Naive B cell (primary cell): ENCODE measurements around the gene NET1. TPM values are rescaled to one million over a fixed set of nuclear protein-coding genes. Genes with fewer than 3 reads are reported as not detected.

Source experiments
- ATAC-seq, 2 donors: fragments of 150-1000 bp; cut with Tn5 transposase; 2 replicates each; pipeline ENCODE4 v1.10.0; 2021; ENCODE audit warnings: low read depth in 2 of 2, mild to moderate bottlenecking in 2 of 2, moderate library complexity in 2 of 2
- DNase-seq: peaks from one replicate; pipeline ENCODE4 v3.0.0; 2022
- H3K27ac Mint-ChIP-seq, 6 donors: one replicate each; pipeline ENCODE4 v1.8.0; 2020 to 2022; ENCODE audit warnings: mild to moderate bottlenecking in 6 of 6, mixed read lengths in 6 of 6, moderate library complexity in 5 of 6, inconsistent platforms in 2 of 6
- H3K27me3 Mint-ChIP-seq, 3 donors: one replicate each; pipeline ENCODE4 v1.8.0; 2021 to 2022; ENCODE audit warnings: mixed read lengths in 3 of 3, mild to moderate bottlenecking in 1 of 3
- H3K36me3 Mint-ChIP-seq, 2 donors: one replicate each; pipeline ENCODE4 v1.8.0; 2020 to 2022; ENCODE audit warnings: mixed read lengths in 2 of 2, inconsistent platforms in 1 of 2, mild to moderate bottlenecking in 1 of 2
- H3K4me1 Mint-ChIP-seq, 3 donors: one replicate each; pipeline ENCODE4 v1.8.0; 2020 to 2022; ENCODE audit warnings: mixed read lengths in 3 of 3, inconsistent platforms in 1 of 3, mild to moderate bottlenecking in 1 of 3, moderate library complexity in 1 of 3
- H3K4me3 Mint-ChIP-seq, 8 donors: one replicate each; pipeline ENCODE4 v1.8.0; 2020 to 2022; ENCODE audit warnings: mild to moderate bottlenecking in 8 of 8, mixed read lengths in 8 of 8, moderate library complexity in 8 of 8, inconsistent platforms in 2 of 8
- H3K9me3 Mint-ChIP-seq, 7 donors: one replicate each; pipeline ENCODE4 v1.8.0; 2020 to 2022; ENCODE audit warnings: mixed read lengths in 7 of 7, mild to moderate bottlenecking in 5 of 7, inconsistent platforms in 2 of 7, moderate library complexity in 1 of 7
- polyA plus RNA-seq, 6 donors: library from polyadenylated mRNA; unstranded; fragments of 300-500 nt; fragmentation: Illumina TruSeq; gene quantifications; one replicate each; pipeline ENCODE4 v1.2.3, GENCODE V29; 2021; ENCODE audit warnings: low read depth in 6 of 6

NET1 gene
- polyA plus RNA-seq, 6 donors from 2014 or later = 3.7 to 6.0 (median 4.2) TPM; not detected in 1

DNA sequence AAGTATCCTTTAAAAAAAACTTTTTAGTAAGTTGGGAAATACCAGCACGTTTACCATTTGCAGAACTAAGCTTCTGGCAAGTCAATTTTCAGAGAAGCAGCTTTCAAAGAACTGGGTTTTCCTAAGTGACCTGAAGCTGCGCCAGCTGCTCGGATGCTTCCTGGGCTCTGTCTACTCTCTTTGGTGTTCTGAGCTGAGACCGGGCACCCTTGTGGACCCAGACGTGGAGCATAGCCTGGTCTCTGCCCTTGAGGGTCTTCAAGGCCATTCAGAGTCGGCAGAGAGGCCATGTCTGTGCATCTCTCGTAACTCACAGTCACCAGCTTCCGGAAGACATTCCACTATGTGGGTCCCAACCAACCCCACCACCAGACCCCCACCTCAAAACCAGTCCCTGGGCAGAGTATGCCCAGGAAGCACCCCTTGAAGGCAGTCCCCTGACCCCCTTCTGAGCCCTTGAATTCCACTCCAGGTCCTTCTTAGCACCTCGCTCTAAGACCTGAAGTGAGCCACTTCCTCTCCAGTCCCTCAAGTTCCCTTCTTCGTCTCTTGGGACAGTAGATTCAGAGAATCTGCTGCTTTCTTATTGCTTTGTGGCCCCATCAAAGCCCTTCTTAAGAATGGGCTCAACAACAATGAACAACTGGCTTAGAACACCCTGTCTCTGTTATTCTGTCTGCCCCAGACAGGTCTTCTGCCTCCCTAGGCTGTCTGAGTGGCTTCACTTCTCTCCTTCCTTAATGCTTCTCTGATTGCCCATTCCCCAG is 78.5 kb downstream of the NET1 start:
- peak overlapping the region in 3 of 6 donors; percentile 22 to 76 (median 26) for H3K27ac Mint-ChIP-seq
- peaks cover 0 to 11% (median 4%) of the 10 kb centered on the region in 7 donors for H3K9me3 Mint-ChIP-seq
- peak overlapping the region in 1 of 8 donors; percentile 67 for H3K4me3 Mint-ChIP-seq
- H3K36me3 Mint-ChIP-seq = peaks cover 3 to 8% of the 10 kb centered on the region in 2 donors
- peaks cover 7 to 12% (median 8%) of the 10 kb centered on the region in 3 donors for H3K4me1 Mint-ChIP-seq
- DNase-seq (no peak), ATAC-seq (peak in 1 of 2 donors; percentile 27)
- peaks cover 0 to 17% (median 11%) of the 10 kb centered on the region in 3 donors for H3K27me3 Mint-ChIP-seq

DNA sequence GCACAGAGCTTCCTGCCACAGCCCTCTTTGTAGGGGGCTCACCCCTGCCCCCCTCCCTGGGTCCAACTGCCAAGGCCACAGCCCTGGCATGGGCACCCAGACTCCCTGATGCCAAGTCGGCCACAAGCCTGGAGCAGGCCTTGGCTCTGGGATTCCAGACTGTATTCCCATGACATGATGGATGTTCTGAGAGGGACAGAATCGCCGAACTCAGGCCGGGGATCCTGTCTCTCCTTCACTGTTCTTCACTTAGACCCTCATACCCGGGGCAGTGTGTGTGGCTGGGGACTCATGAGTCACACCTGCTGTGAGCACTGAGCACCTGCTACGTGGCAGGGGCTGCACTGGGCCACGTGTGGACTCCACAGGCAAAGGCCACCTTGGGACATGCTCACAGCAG is 79.1 kb downstream of the NET1 start:
- Mint-ChIP-seq H3K36me3 (peaks cover 3 to 8% of the 10 kb centered on the region in 2 donors), H3K27ac (peak overlapping the region in 1 of 6 donors; percentile 76)

GRCh38 chr10:5492322-5492855 is 80.0 kb downstream of the NET1 start:
- Mint-ChIP-seq H3K4me3 (no peak overlapping the region), H3K27me3 (peaks cover 0 to 4% (median 2%) of the 10 kb centered on the region in 3 donors), H3K4me1 (peaks cover 7 to 12% (median 8%) of the 10 kb centered on the region in 3 donors), H3K36me3 (peaks cover 3 to 8% of the 10 kb centered on the region in 2 donors), H3K27ac (peak overlapping the region in 1 of 6 donors; percentile 32), H3K9me3 (peaks cover 0 to 11% (median 4%) of the 10 kb centered on the region in 7 donors)
- DNase-seq (no peak), ATAC-seq (no peak)

More for the DNA sequence above, 79.1 kb downstream of the NET1 start:
- peaks cover 0 to 11% (median 11%) of the 10 kb centered on the region in 3 donors for H3K27me3 Mint-ChIP-seq
- H3K4me3 Mint-ChIP-seq = no peak overlapping the region
- DNase-seq (no peak), ATAC-seq (no peak)
- H3K9me3 Mint-ChIP-seq = peaks cover 0 to 11% (median 4%) of the 10 kb centered on the region in 7 donors
- H3K4me1 Mint-ChIP-seq = peaks cover 7 to 12% (median 8%) of the 10 kb centered on the region in 3 donors

DNA sequence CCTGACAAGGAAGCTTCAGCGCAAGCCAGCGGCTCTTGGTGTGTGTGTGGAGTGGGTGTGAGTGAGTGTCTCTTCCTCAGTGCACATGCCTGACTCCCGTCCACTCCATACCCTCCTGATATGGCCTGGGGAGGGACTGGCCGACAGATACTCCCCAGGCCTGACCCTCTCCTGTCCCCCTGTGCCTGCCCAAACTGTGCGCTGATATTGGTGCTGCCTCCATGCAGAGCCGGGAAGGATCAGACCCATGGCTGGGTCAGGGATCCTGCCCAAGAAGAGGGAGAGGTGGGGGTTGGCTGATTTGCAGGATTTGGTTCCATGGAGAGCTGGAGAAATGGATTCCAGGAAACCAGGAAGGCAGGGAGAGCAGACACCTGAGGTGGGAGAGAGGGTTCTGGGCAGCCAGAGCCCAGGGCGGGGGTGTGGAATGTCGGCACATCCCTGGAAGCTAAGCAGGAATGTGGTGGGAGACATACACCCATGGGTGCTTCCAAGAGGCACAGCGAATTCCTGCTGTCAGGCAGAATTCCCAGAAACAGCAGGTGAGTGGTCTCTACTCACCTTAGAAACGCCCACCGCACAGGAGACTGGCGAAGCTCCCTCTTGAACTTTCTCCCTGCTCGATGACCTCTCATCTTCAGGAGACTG is 80.7 kb downstream of the NET1 start:
- ATAC-seq = no peak
- Mint-ChIP-seq H3K4me1 (peaks cover 7 to 12% (median 8%) of the 10 kb centered on the region in 3 donors), H3K9me3 (peaks cover 0 to 11% (median 4%) of the 10 kb centered on the region in 7 donors), H3K36me3 (peaks cover 3 to 8% of the 10 kb centered on the region in 2 donors), H3K4me3 (no peak overlapping the region), H3K27me3 (no peaks in the 10 kb centered on the region), H3K27ac (no peak overlapping the region)
- no peak for DNase-seq

GRCh38 chr10:5493691-5494090 is 81.3 kb downstream of the NET1 start:
- ATAC-seq (no peak), DNase-seq (no peak)
- no peak overlapping the region for H3K27ac Mint-ChIP-seq
- peaks cover 0 to 11% (median 4%) of the 10 kb centered on the region in 7 donors for H3K9me3 Mint-ChIP-seq
- H3K27me3 Mint-ChIP-seq = no peaks in the 10 kb centered on the region
- H3K4me1 Mint-ChIP-seq = peaks cover 7 to 12% (median 8%) of the 10 kb centered on the region in 3 donors
- no peak overlapping the region for H3K4me3 Mint-ChIP-seq
- peaks cover 3 to 8% of the 10 kb centered on the region in 2 donors for H3K36me3 Mint-ChIP-seq

DNA sequence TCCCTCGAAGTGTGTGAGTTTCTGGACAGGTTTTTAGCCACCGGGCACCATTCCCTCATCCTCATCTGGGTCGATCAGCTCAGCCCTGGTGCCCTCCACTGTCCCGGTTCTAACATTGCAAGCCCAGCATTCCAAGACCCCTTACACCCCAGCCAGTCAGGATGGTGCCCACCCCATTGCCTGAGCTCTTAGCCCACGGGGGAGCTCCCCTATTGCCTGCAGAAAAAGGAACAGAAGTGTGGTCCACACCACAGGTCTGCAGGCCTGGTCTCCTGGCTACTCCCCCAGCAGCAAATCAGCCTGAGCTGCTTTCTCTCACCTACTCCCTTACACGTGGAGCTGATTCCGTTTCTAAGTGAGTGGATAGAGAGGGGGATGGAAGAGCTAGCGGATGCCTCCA is 82.3 kb downstream of the NET1 start:
- H3K27me3 Mint-ChIP-seq = no peaks in the 10 kb centered on the region
- no peak overlapping the region for H3K27ac Mint-ChIP-seq
- no peak for DNase-seq
- peaks cover 7 to 12% (median 8%) of the 10 kb centered on the region in 3 donors for H3K4me1 Mint-ChIP-seq
- no peak for ATAC-seq
- H3K36me3 Mint-ChIP-seq = peaks cover 3 to 8% of the 10 kb centered on the region in 2 donors
- H3K9me3 Mint-ChIP-seq = peaks cover 0 to 11% (median 4%) of the 10 kb centered on the region in 7 donors
- H3K4me3 Mint-ChIP-seq = no peak overlapping the region

GRCh38 chr10:5496261-5497250 is 84.2 kb downstream of the NET1 start:
- peaks cover 3 to 8% of the 10 kb centered on the region in 2 donors for H3K36me3 Mint-ChIP-seq
- ATAC-seq (no peak), DNase-seq (no peak)
- H3K9me3 Mint-ChIP-seq = peaks cover 0 to 11% (median 4%) of the 10 kb centered on the region in 7 donors
- H3K27me3 Mint-ChIP-seq = peaks cover 0 to 6% (median 5%) of the 10 kb centered on the region in 3 donors
- no peak overlapping the region for H3K27ac Mint-ChIP-seq
- H3K4me3 Mint-ChIP-seq = no peak overlapping the region
- H3K4me1 Mint-ChIP-seq = peaks cover 0 to 3% (median under 1%) of the 10 kb centered on the region in 3 donors

DNA sequence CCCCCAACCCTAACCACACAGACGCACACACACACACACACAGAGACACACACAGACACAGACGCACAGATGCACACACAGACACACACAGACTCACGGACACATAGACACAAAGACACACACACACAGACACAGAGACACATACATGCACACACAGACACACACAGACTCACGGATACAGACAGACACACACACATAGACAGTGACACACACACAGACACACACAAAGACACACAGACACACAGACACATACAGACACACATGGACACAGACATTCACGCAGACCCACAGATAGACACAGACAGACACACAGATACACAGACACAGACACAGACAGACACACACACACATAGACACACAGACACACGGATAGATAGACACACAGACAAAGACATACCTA is 84.9 kb downstream of the NET1 start:
- H3K36me3 Mint-ChIP-seq = peaks cover under 1 to 7% of the 10 kb centered on the region in 2 donors
- H3K4me1 Mint-ChIP-seq = no peaks in the 10 kb centered on the region
- DNase-seq (no peak), ATAC-seq (no peak)
- peaks cover 0 to 6% (median 2%) of the 10 kb centered on the region in 7 donors for H3K9me3 Mint-ChIP-seq
- H3K27ac Mint-ChIP-seq = no peak overlapping the region
- H3K27me3 Mint-ChIP-seq = peaks cover 0 to 6% (median 5%) of the 10 kb centered on the region in 3 donors
- no peak overlapping the region for H3K4me3 Mint-ChIP-seq

GRCh38 chr10:5497948-5498730 is 85.8 kb downstream of the NET1 start:
- no peak for ATAC-seq
- Mint-ChIP-seq H3K9me3 (no peaks in the 10 kb centered on the region), H3K4me1 (no peaks in the 10 kb centered on the region), H3K27ac (no peak overlapping the region), H3K4me3 (no peak overlapping the region), H3K27me3 (peaks cover 0 to 13% (median 12%) of the 10 kb centered on the region in 3 donors), H3K36me3 (no peaks in the 10 kb centered on the region)
- DNase-seq = no peak

- H3K4me1 Mint-ChIP-seq = no peaks in the 10 kb centered on the region
- no peaks in the 10 kb centered on the region for H3K9me3 Mint-ChIP-seq
- peak overlapping the region in 1 of 6 donors; percentile 17 for H3K27ac Mint-ChIP-seq
- ATAC-seq = no peak
- H3K36me3 Mint-ChIP-seq = no peaks in the 10 kb centered on the region
- H3K27me3 Mint-ChIP-seq = peaks cover 0 to 21% (median 20%) of the 10 kb centered on the region in 3 donors
- no peak overlapping the region for H3K4me3 Mint-ChIP-seq
- no peak for DNase-seq
Observed at GRCh38 chr10:5498791-5499492, 86.6 kb downstream of the NET1 start.

DNA sequence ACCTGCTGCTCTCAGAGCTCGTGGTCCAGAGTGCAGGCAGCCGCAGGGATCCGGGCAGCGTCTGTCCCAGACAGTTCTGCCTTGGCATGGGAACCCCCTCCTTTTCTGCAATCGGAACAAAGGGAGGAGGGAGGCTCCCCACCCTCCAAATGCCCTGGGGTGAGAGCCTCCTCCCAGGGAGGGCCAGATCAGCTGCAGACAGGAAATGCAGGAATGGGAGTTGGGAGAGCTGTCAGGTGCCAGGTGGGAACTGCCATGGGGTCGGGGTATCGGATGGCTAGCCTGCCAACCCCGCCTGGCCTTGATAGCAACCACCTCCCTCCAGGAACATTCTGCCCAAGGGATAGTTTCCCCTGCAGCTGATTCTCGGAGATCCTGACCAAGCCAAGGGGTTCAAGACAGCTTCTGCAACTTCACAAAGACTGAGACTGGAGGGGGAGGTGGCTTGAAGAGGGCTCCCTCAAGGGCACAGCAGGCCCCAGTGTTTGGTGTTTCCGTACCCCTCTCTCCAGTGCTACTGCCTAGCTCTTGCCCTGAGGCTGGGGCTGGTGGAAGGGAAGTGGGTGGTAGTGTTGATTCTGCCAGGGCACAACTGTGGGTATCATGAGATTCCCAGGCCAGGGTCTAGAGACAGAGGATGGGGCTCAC is 87.3 kb downstream of the NET1 start, which contains the start of gene CALML5:
Gene CALML5, minus strand, starts transcription at position 78 of the 648 bp plus-strand sequence. CDS start 132 bp downstream, outside the sequence.
- no peak within 1 kb of the TSS for H3K4me3 Mint-ChIP-seq
- DNase-seq (no peak), ATAC-seq (no peak)
- H3K27ac Mint-ChIP-seq = peak within 1 kb of the TSS in 1 of 6 donors; percentile 17
- no peaks in the 10 kb centered on the region for H3K9me3 Mint-ChIP-seq
- no peaks in the 10 kb centered on the region for H3K36me3 Mint-ChIP-seq
- H3K27me3 Mint-ChIP-seq = peaks cover 0 to 26% (median 25%) of the 10 kb centered on the region in 3 donors
- no peaks in the 10 kb centered on the region for H3K4me1 Mint-ChIP-seq
